Colonic mucosa (tissue), 4 donors: ENCODE data around the gene HEBP1. TPM values are rescaled to one million over a fixed set of nuclear protein-coding genes. Genes with fewer than 3 reads are reported as not detected.
"Not testable (repeated sequence)": the region's sequence is repeated elsewhere in the genome, so short reads cannot be mapped to it uniquely, and the experiment has no call there.

Source experiments
- DNase-seq: peaks from one replicate; pipeline ENCODE4 v3.0.0-alpha.2; 2020
- H3K27ac ChIP-seq: fragments of 200-600 bp; one replicate; pipeline ENCODE4 v1.8.0; 2021
- H3K27me3 ChIP-seq: fragments of 200-600 bp; one replicate; pipeline ENCODE4 v1.8.0; 2021
- H3K36me3 ChIP-seq: fragments of 200-600 bp; one replicate; pipeline ENCODE4 v1.8.0; 2021
- H3K4me1 ChIP-seq: fragments of 200-600 bp; one replicate; pipeline ENCODE4 v1.8.0; 2021; ENCODE audit warnings: mild to moderate bottlenecking
- H3K4me3 ChIP-seq: fragments of 200-600 bp; one replicate; pipeline ENCODE4 v1.8.0; 2021
- H3K9ac ChIP-seq, 2 donors: one replicate each; pipeline ENCODE4 v1.7.0; 2013; ENCODE audit warnings: control low read depth in 2 of 2, low read depth in 2 of 2, low read length in 2 of 2
- H3K9me3 ChIP-seq: fragments of 200-600 bp; one replicate; pipeline ENCODE4 v1.8.0; 2021
- intact Hi-C: fragments of 100-400 bp; cut with DNase I; formaldehyde crosslinking; loops from one replicate; pipeline ENCODE4 v1.14.1; 2022
- total RNA-seq, 2 donors: library from RNA; stranded (reverse); fragmentation: NEBNext Ultra II Directional in 1 of 2; extraction: Animal tissue kit (Norgen Biotek cat#: 25700) in 1 of 2; gene quantifications; one replicate each; pipeline ENCODE4 v1.2.1, GENCODE V29; 2021
- TF ChIP-seq, protein P1 (sequence below): fragments of 200-600 bp; IDR thresholded peaks from one replicate; pipeline ENCODE4 v1.8.0; 2022; ENCODE audit warnings: antibody characterized with exemption, mild to moderate bottlenecking
- donor health status: healthy.
- donor health status: DM: no; HTN: no; CAD: no.
- donor health status: DM: no; HTN: no; CAD: no.

HEBP1 gene
- total RNA-seq, 2 donors from 2014 or later: 40.9 to 61.9 TPM

DNA sequence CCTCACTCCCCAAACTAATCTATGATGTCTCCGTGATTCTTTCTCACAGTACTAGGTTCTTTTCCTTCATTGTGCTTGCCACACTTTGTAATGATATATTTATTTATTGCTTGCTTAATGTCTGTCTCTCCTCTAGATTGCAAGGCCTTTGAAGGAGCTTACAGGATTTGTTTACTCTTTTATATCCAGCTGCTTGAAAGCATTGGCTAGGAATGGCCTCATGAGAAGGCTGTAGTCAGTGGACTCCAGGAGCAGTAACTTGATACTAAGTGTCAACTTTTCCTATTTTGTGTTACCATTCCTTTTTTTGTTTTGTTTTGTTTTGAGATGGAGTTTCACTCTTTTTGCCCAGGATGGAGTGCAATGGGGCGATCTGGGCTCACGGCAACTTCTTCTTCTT is 36.8 kb upstream of the HEBP1 start:
- Histone ChIP-seq H3K9ac (no peak overlapping the region), H3K27me3 (peaks cover 6% of the 10 kb centered on the region), H3K27ac (no peak overlapping the region), H3K4me1 (peaks cover 8% of the 10 kb centered on the region), H3K36me3 (no peaks in the 10 kb centered on the region), H3K4me3 (no peak overlapping the region), H3K9me3 (no peaks in the 10 kb centered on the region)
- intact Hi-C loops: no loop called here
- DNase-seq: no peak
- TF ChIP-seq, protein P1, sequence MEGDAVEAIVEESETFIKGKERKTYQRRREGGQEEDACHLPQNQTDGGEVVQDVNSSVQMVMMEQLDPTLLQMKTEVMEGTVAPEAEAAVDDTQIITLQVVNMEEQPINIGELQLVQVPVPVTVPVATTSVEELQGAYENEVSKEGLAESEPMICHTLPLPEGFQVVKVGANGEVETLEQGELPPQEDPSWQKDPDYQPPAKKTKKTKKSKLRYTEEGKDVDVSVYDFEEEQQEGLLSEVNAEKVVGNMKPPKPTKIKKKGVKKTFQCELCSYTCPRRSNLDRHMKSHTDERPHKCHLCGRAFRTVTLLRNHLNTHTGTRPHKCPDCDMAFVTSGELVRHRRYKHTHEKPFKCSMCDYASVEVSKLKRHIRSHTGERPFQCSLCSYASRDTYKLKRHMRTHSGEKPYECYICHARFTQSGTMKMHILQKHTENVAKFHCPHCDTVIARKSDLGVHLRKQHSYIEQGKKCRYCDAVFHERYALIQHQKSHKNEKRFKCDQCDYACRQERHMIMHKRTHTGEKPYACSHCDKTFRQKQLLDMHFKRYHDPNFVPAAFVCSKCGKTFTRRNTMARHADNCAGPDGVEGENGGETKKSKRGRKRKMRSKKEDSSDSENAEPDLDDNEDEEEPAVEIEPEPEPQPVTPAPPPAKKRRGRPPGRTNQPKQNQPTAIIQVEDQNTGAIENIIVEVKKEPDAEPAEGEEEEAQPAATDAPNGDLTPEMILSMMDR: no peak

DNA sequence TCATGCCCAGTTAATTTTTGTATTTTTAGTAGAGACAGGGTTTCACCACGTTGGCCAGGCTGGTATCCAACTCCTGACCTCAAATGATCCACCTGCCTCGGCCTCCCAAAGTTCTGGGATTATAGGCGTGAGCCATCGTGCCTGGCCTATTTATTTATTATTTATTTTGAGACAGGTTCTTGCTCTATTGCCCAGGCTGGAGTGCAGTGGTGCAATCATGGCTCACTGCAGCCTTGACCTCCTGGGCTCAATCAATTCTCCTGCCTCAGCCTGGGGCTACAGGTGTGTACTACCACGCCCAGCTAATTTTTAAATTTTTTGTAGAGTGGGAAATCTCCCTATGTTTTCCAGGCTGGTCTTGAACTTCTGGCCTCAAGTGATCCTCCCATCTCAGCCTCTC is 35.3 kb upstream of the HEBP1 start:
- DNase-seq, H3K27ac ChIP-seq, intact Hi-C loops, H3K9ac ChIP-seq, H3K36me3 ChIP-seq, H3K4me3 ChIP-seq, H3K4me1 ChIP-seq, H3K27me3 ChIP-seq, H3K9me3 ChIP-seq: not testable (repeated sequence)

DNA sequence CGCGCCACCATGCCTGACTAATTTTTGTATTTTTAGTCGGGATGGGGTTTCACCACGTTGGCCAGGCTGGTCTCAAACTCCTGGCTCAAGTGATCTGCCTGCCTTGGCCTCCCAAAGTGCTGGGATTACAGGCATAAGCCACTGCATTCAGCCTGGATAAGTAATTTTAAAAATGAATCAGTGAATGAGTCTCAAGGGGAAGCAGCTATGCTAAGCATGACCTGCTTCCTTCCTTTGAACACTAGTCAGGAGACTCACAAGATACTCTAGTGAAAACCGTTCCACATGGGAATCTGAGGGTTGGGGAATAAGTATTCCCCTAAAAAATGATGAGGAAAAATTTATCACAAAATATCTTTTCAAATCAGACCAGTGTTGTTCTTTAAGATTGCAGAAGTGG is 33.4 kb upstream of the HEBP1 start:
- intact Hi-C loops: no loop called here
- Histone ChIP-seq H3K4me3 (no peak overlapping the region), H3K36me3 (no peaks in the 10 kb centered on the region), H3K4me1 (no peaks in the 10 kb centered on the region), H3K9me3 (no peaks in the 10 kb centered on the region), H3K9ac (no peak overlapping the region), H3K27me3 (peaks cover 6% of the 10 kb centered on the region), H3K27ac (no peak overlapping the region)
- TF ChIP-seq, protein P1: no peak
- no peak for DNase-seq

DNA sequence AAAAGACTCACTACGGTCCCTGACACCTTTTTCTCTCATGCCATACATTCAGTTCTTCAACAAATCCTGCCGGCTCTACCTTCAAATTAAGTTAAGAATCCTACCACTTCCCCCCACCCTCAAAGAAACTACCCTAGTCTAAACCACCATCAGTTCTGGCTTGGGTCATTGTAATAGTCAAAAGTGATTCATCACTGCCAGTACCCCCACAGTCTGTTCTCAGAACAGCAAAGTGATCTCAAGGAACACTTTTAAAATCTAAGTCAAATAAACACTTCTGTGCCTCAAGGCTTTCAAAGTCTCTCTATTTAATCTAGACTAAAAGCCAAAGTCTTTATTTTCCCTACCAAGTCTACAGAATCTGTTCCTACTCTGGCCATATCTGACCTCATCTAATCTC is 32.1 kb upstream of the HEBP1 start:
- no peak overlapping the region for H3K9ac ChIP-seq
- peaks cover 6% of the 10 kb centered on the region for H3K27me3 ChIP-seq
- DNase-seq: no peak
- H3K36me3 ChIP-seq: no peaks in the 10 kb centered on the region
- H3K4me1 ChIP-seq: no peaks in the 10 kb centered on the region
- TF ChIP-seq, protein P1: no peak
- H3K27ac ChIP-seq: no peak overlapping the region
- intact Hi-C loops: no loop called here
- H3K4me3 ChIP-seq: no peak overlapping the region
- H3K9me3 ChIP-seq: no peaks in the 10 kb centered on the region

DNA sequence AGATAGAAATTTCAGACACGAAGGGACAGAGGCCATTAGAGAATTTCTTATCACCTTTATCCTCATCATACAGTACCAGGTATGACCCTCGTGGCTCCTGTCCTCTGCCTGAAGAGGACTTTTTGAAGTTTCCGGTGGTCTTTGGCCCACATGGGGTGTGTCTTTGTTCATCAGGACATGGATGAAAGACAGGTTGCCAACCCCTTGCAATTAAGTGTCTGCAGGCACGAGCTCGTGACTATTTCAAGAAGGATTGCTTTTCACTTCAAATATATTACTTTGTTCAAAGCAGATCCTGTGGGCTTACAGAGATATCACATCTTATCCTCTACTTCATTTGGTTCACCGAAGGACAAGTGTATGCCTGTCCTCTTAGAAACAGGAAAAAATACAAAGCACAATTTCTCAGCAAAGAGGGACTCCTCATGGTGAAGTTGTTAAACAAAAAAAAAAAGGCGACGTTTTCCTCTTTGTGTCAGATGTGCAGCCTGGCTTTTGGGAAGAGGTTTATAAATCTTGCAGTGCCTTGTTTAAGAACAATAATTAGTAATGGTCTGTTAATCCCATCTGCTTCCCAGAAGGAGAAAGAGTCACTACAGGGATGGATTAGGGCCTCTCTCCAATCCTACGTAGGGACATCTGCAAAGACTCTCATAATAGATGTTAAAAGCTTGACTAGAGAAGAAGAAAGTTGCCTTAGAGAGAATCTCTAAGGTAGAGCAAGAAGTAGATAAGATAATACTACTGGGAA is 30.7 kb upstream of the HEBP1 start:
- Histone ChIP-seq H3K4me3 (no peak overlapping the region), H3K9ac (no peak overlapping the region), H3K9me3 (no peaks in the 10 kb centered on the region), H3K36me3 (no peaks in the 10 kb centered on the region), H3K4me1 (no peaks in the 10 kb centered on the region), H3K27ac (no peak overlapping the region), H3K27me3 (no peaks in the 10 kb centered on the region)
- no peak for DNase-seq
- TF ChIP-seq, protein P1: no peak
- intact Hi-C loops: no loop called here

DNA sequence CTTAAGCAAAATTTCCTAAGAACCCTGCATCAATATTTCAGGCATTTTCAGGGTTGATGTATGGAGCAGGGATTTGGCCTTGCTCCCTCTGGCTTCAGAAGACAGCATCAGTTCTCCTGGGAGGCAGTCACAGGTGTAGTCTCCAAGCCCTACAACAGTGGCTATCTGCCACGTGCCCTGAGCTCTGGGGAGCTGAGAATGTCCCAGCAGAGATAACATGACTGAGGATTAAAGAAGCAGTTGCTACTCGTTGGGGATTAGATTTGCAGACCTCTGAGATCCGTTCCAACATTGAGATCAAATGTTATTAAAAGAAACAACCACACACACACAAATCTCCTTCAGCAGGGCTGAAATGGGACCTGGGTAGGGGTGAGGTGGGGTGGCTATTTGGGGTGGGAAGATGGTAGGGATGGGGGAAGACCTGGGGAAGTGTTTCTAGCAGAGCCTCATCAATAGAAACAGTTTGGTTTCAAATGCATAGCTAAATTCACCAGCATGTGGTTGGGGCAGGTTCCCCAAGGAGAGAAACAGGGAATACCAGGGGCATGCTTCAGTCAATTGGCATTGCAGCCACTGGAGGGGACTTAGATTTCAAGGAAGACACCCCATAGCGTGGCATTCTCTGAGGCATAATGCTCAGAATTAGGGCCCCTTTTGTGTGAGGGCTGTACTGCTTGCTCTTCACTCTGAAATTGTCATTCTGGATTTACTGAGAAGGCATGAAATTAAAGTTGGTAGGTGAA is 28.9 kb upstream of the HEBP1 start:
- Histone ChIP-seq H3K36me3 (no peaks in the 10 kb centered on the region), H3K27me3 (no peaks in the 10 kb centered on the region), H3K9me3 (no peaks in the 10 kb centered on the region), H3K9ac (no peak overlapping the region), H3K4me1 (no peaks in the 10 kb centered on the region), H3K4me3 (no peak overlapping the region), H3K27ac (no peak overlapping the region)
- TF ChIP-seq, protein P1: no peak
- DNase-seq: no peak
- intact Hi-C loops: no loop called here
